ENCODE data around the gene FBN1. TPM values are rescaled to one million over a fixed set of nuclear protein-coding genes. Genes with fewer than 3 reads are reported as not detected.
A peak's percentile ranks its signal among the peaks of the same experiment; 100 is the strongest.

Gene FBN1
- total RNA-seq, 1 donor from 2014 or later = 22.1 TPM

GRCh38 chr15:48520376-48521155 lies 124.9 kb downstream of the FBN1 start:
- no peak for DNase-seq (ENCODE audit: low read depth, low spot score)
- no peak for TF ChIP-seq CTCF (conservative IDR thresholded peaks at IDR 0.05)
- Mint-ChIP-seq H3K27me3 (ENCODE audit: low read depth) (no peaks in the 10 kb centered on the region), H3K27ac (ENCODE audit: unreplicated experiment) (peak overlapping the region; percentile 38), H3K9me3 (no peaks in the 10 kb centered on the region), H3K4me1 (no peaks in the 10 kb centered on the region), H3K36me3 (ENCODE audit: low read depth) (peaks cover 15% of the 10 kb centered on the region), H3K4me3 (no peak overlapping the region)

GRCh38 chr15:48516121-48516520 lies 129.4 kb downstream of the FBN1 start:
- no peaks in the 10 kb centered on the region for H3K27me3 Mint-ChIP-seq (ENCODE audit: low read depth)
- no peak for TF ChIP-seq CTCF (conservative IDR thresholded peaks at IDR 0.05)
- no peak overlapping the region for H3K4me3 Mint-ChIP-seq
- H3K36me3 Mint-ChIP-seq (ENCODE audit: low read depth) = peaks cover 12% of the 10 kb centered on the region
- DNase-seq (ENCODE audit: low read depth, low spot score) = no peak
- H3K4me1 Mint-ChIP-seq = no peaks in the 10 kb centered on the region
- H3K27ac Mint-ChIP-seq (ENCODE audit: unreplicated experiment) = no peak overlapping the region
- no peaks in the 10 kb centered on the region for H3K9me3 Mint-ChIP-seq

- H3K4me1 Mint-ChIP-seq = no peaks in the 10 kb centered on the region
- no peak overlapping the region for H3K27ac Mint-ChIP-seq (ENCODE audit: unreplicated experiment)
- H3K27me3 Mint-ChIP-seq (ENCODE audit: low read depth) = no peaks in the 10 kb centered on the region
- H3K9me3 Mint-ChIP-seq = no peaks in the 10 kb centered on the region
- no peak for TF ChIP-seq CTCF (conservative IDR thresholded peaks at IDR 0.05)
- peaks cover 12% of the 10 kb centered on the region for H3K36me3 Mint-ChIP-seq (ENCODE audit: low read depth)
- DNase-seq (ENCODE audit: low read depth, low spot score) = no peak
- no peak overlapping the region for H3K4me3 Mint-ChIP-seq
These were observed 130.0 kb downstream of the FBN1 start for GRCh38 chr15:48515500-48515899.

DNA sequence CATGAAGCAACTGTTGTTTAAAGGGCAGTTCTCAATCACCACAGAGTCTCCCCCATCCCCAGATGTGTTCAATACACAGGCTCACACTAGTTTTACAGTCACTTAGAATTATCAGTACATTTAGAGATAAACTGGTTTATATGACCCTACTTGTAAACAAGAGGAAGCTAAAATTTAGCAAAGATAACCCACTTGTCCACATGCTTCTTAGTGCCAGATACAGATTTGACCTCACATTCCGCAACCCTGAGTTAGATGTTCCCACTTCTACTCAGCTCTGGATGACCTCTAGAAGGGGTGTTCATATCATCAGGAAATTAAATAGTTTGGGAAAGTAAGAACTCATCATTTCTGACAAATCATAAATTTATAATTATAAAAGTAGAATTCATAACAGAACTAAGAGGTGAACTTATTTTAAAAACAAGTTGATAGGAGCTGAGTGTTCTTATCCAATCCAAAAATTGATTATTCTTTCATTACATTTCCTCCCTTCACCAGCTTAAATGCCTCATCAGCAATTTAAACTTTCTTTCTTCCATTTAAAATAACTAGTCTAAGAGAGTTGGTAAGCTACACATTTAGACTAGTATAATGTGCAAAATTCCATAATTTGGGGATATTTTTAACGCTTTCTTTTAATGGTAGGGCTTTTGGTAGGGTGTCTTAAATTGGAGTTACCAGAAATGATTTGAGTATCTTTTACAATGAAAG lies 131.2 kb downstream of the FBN1 start:
- Mint-ChIP-seq H3K27me3 (ENCODE audit: low read depth) (no peaks in the 10 kb centered on the region), H3K27ac (ENCODE audit: unreplicated experiment) (no peak overlapping the region), H3K4me1 (no peaks in the 10 kb centered on the region), H3K36me3 (ENCODE audit: low read depth) (peaks cover 10% of the 10 kb centered on the region), H3K9me3 (no peaks in the 10 kb centered on the region), H3K4me3 (no peak overlapping the region)
- no peak for TF ChIP-seq CTCF (conservative IDR thresholded peaks at IDR 0.05)
- no peak for DNase-seq (ENCODE audit: low read depth, low spot score)

DNA sequence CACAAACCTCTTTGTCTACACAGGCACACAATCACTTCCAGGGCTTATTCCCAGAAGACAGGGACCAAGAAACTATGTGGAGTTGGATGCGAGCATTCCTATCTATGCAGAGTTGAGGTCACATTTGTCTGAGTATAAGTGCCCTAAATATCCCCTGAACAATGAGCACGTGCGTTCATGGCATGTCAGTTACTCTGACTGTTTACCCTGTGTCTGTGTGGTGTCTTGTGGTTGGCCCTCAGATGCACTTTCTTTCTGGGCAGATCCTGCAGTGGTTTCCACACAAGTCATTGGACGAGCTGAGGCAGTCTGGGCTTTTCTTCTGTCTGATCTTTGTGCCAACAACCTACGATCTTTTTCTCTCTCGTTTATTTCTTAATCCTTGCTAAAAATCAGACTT lies 134.5 kb downstream of the FBN1 start:
- Mint-ChIP-seq H3K4me3 (no peak overlapping the region), H3K9me3 (no peaks in the 10 kb centered on the region), H3K27ac (ENCODE audit: unreplicated experiment) (no peak overlapping the region), H3K4me1 (no peaks in the 10 kb centered on the region), H3K36me3 (ENCODE audit: low read depth) (peaks cover 5% of the 10 kb centered on the region), H3K27me3 (ENCODE audit: low read depth) (no peaks in the 10 kb centered on the region)
- DNase-seq (ENCODE audit: low read depth, low spot score) = no peak
- TF ChIP-seq CTCF (conservative IDR thresholded peaks at IDR 0.05) = no peak
